Measurements from ENCODE around the gene ABI2. TPM values are rescaled to one million over a fixed set of nuclear protein-coding genes. Genes with fewer than 3 reads are reported as not detected.

The ABI2 gene
- total RNA-seq, 1 donor from 2014 or later: 111 TPM

DNA sequence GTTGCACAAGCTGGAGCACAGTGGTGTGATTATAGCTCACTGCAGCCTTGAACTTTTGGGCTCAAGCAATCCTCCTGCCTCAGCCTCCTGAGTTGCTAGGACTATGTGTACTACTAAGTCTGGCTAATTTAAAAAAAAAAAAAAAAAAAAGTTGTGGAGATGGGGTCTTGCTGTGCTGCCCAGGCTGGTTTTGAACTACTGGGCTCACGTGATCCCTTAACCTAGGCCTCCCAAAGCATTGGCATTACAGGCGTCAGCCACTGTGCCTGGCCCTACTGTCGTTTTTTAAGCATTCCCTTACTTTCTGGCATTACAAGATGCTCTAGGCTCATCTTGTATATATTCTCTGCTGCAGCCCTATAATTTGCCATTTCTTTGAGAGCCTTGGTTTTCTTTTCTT is 118.6 kb downstream of the ABI2 start:
- Mint-ChIP-seq H3K27ac (no peak overlapping the region), H3K4me1 (ENCODE audit: low read depth) (peaks cover 12% of the 10 kb centered on the region), H3K36me3 (ENCODE audit: insufficient read depth) (no peaks in the 10 kb centered on the region), H3K9me3 (ENCODE audit: low read depth) (no peaks in the 10 kb centered on the region), H3K27me3 (no peaks in the 10 kb centered on the region), H3K4me3 (ENCODE audit: low read depth) (no peak overlapping the region)
- TF ChIP-seq, protein P1, sequence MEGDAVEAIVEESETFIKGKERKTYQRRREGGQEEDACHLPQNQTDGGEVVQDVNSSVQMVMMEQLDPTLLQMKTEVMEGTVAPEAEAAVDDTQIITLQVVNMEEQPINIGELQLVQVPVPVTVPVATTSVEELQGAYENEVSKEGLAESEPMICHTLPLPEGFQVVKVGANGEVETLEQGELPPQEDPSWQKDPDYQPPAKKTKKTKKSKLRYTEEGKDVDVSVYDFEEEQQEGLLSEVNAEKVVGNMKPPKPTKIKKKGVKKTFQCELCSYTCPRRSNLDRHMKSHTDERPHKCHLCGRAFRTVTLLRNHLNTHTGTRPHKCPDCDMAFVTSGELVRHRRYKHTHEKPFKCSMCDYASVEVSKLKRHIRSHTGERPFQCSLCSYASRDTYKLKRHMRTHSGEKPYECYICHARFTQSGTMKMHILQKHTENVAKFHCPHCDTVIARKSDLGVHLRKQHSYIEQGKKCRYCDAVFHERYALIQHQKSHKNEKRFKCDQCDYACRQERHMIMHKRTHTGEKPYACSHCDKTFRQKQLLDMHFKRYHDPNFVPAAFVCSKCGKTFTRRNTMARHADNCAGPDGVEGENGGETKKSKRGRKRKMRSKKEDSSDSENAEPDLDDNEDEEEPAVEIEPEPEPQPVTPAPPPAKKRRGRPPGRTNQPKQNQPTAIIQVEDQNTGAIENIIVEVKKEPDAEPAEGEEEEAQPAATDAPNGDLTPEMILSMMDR (IDR thresholded peaks at IDR 0.05; ENCODE audit: unreplicated experiment): no peak
- no peak for DNase-seq (ENCODE audit: low spot score, unreplicated experiment)

DNA sequence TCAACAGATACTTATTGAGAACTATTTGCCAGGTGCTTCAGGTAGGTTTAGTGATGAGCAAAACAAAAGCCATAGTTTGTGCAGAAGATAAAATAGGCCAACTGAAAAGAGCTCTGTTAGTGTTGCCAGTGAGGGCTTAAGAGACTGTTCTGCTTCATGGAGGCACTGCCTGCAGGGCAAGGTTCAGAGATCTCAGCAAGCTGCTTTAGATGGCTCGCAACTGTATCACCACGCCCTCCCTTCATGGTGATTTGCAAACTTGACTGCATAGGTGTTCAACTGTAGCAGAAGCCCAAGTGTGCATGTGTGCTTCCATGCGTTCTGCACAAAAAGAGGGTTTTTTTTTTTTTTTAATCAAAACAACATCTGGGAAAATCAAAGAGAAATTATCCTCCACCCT is 122.4 kb downstream of the ABI2 start:
- Mint-ChIP-seq H3K36me3 (ENCODE audit: insufficient read depth) (peaks cover 2% of the 10 kb centered on the region), H3K9me3 (ENCODE audit: low read depth) (no peaks in the 10 kb centered on the region), H3K4me1 (ENCODE audit: low read depth) (peaks cover 4% of the 10 kb centered on the region), H3K27me3 (no peaks in the 10 kb centered on the region), H3K27ac (no peak overlapping the region), H3K4me3 (ENCODE audit: low read depth) (no peak overlapping the region)
- DNase-seq (ENCODE audit: low spot score, unreplicated experiment): no peak
- TF ChIP-seq, protein P1 (IDR thresholded peaks at IDR 0.05; ENCODE audit: unreplicated experiment): no peak

DNA sequence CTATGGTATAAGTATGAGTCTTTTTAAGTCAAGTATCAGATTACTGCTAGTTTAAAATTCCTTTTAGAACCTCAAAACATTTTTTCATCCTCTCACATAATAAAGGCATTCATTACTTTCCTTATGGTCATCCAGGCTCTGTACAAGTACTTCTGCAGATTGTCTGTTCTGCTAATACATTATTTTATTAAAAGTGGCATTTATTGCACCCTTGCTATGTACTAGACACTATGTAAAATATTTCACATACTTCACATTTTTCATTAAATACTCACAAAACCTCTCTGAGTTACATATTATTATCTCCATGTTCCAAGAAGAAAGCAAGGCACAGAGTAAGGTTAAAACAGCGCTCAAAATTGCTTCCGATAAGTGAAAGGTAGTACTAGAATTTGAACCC is 122.8 kb downstream of the ABI2 start:
- H3K4me3 Mint-ChIP-seq (ENCODE audit: low read depth): no peak overlapping the region
- peaks cover 2% of the 10 kb centered on the region for H3K36me3 Mint-ChIP-seq (ENCODE audit: insufficient read depth)
- no peaks in the 10 kb centered on the region for H3K9me3 Mint-ChIP-seq (ENCODE audit: low read depth)
- no peak for DNase-seq (ENCODE audit: low spot score, unreplicated experiment)
- peaks cover 4% of the 10 kb centered on the region for H3K4me1 Mint-ChIP-seq (ENCODE audit: low read depth)
- H3K27me3 Mint-ChIP-seq: no peaks in the 10 kb centered on the region
- no peak overlapping the region for H3K27ac Mint-ChIP-seq
- TF ChIP-seq, protein P1 (IDR thresholded peaks at IDR 0.05; ENCODE audit: unreplicated experiment): no peak

DNA sequence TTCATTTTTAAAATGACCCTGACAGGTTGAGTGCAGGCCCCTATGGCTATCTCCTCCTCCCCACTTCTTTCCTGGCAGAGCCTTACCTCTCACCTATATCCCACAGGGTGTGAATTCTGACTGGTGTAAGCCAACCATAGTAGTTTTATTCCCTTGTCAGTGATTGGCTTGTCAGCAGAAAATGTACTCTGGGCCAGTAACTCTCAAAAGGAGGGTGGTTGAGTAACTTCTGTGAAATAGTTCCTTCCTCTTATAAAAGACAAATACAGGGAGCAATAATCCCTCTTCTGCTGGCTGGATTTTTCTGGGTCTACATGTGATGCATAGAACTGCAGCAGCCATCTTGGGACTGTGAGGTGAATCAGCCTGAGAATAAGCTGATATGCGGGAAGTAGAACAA is 123.5 kb downstream of the ABI2 start:
- TF ChIP-seq, protein P1 (IDR thresholded peaks at IDR 0.05; ENCODE audit: unreplicated experiment): no peak
- no peaks in the 10 kb centered on the region for H3K27me3 Mint-ChIP-seq
- peak overlapping the region; percentile 1 for H3K27ac Mint-ChIP-seq
- no peaks in the 10 kb centered on the region for H3K9me3 Mint-ChIP-seq (ENCODE audit: low read depth)
- no peak overlapping the region for H3K4me3 Mint-ChIP-seq (ENCODE audit: low read depth)
- peaks cover 4% of the 10 kb centered on the region for H3K4me1 Mint-ChIP-seq (ENCODE audit: low read depth)
- DNase-seq (ENCODE audit: low spot score, unreplicated experiment): no peak
- peaks cover 2% of the 10 kb centered on the region for H3K36me3 Mint-ChIP-seq (ENCODE audit: insufficient read depth)

DNA sequence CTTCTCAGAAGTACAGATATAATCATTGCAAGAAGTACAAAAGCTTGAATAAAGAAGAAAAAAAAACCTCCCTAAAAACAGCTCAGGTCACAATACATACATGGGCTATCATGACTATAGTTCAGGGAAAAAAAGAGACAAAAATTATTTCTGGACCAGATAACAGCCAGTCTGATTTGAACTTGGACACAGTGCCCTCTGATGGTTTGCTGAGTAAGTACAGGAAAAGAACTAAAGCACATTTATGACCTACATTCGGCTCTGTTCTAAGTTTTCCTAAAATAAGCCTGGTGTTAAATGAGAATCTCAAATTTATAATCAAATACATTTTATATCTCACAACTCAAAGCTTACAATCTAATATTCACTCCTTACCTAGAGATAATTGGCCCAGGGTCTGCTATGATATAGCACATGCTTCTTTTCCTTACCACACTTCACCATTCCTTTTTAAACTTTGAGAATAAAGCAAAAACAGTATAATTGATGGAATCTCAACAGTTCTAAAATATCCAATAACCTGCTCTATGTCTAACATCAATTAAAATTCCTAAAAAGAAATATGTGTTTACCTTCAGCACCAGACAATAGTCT is 125.8 kb downstream of the ABI2 start:
- H3K4me1 Mint-ChIP-seq (ENCODE audit: low read depth): peaks cover 4% of the 10 kb centered on the region
- no peak overlapping the region for H3K4me3 Mint-ChIP-seq (ENCODE audit: low read depth)
- no peak overlapping the region for H3K27ac Mint-ChIP-seq
- no peaks in the 10 kb centered on the region for H3K27me3 Mint-ChIP-seq
- DNase-seq (ENCODE audit: low spot score, unreplicated experiment): no peak
- no peaks in the 10 kb centered on the region for H3K9me3 Mint-ChIP-seq (ENCODE audit: low read depth)
- H3K36me3 Mint-ChIP-seq (ENCODE audit: insufficient read depth): peaks cover 2% of the 10 kb centered on the region
- TF ChIP-seq, protein P1 (IDR thresholded peaks at IDR 0.05; ENCODE audit: unreplicated experiment): peak; percentile 79

Measured in progenitor cell of endocrine pancreas (in vitro differentiated cells).